ENCODE results near the gene TMEM204.

Gene TMEM204

DNA sequence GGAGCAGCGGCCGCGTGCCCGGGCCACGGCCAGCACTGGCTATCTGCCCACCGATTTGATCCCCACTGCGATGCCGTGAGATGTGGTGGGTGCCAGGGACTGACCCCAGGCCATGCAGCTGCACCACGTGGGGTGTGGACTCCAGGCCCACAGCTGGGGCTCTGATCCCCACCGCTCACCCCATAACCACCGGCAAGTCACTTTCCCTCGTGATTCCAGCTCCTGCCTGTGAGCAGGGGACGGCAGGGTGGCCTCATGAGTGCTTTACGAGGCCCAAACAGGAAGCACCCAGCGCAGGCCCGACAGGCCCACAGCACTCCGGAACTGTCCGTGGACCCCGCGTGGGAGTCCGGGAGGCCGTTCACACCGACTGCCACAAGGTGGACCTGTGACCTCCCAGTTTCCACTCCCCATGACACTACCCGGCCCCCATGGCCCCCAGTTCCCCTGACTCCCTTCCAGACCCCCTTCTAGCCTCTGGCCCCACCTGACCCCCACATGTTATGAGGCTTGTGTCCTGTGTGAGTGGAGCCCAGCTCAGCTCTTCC lies 45.3 kb upstream of the TMEM204 start:
- TF ChIP-seq TAF1 (IDR thresholded peaks at IDR 0.05; ENCODE audit: low read depth) (no peak), CEBPB (IDR thresholded peaks at IDR 0.05) (no peak), TCF12 (IDR thresholded peaks at IDR 0.05; ENCODE audit: low read depth) (no peak), CREB1 (IDR thresholded peaks at IDR 0.05; ENCODE audit: low read depth) (no peak), EP300 (IDR thresholded peaks at IDR 0.05; ENCODE audit: borderline replicate concordance) (no peak), YY1 (IDR thresholded peaks at IDR 0.05; ENCODE audit: low read depth) (no peak), NFIC (IDR thresholded peaks at IDR 0.05) (no peak), FOXM1 (IDR thresholded peaks at IDR 0.05; ENCODE audit: borderline replicate concordance, low read depth) (no peak), EGR1 (IDR thresholded peaks at IDR 0.05) (no peak)

DNA sequence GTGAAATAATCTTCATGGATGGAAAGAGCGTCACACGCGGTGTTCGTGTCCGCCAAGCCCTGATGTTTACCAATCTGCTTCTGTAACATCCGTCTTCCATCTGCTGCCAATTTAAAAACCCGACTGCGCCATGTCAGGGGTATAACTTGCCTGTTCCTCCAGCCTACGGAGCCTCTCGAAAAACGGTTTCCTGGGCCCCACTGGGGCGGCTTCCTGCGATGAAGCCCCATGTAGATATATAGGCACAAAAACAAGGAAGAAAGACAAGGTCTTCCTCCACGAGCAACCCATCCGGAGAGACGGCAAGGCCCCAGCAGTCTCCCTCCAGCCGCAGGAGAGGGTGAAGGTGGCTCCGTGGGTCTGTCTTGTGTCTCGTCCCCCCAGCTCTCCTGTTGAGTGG lies 44.8 kb upstream of the TMEM204 start, which contains the start of gene PTX4:
TSS of gene PTX4 (minus strand) at position 326 of the 400 bp plus-strand sequence. CDS start at position 291, 35 bp downstream.
- no peak for TF ChIP-seq NFIC (IDR thresholded peaks at IDR 0.05)
- no peak for TF ChIP-seq FOXM1 (IDR thresholded peaks at IDR 0.05; ENCODE audit: borderline replicate concordance, low read depth)
- no peak for TF ChIP-seq EGR1 (IDR thresholded peaks at IDR 0.05)
- no peak for TF ChIP-seq TAF1 (IDR thresholded peaks at IDR 0.05; ENCODE audit: low read depth)
- no peak for TF ChIP-seq TCF12 (IDR thresholded peaks at IDR 0.05; ENCODE audit: low read depth)
- no peak for TF ChIP-seq YY1 (IDR thresholded peaks at IDR 0.05; ENCODE audit: low read depth)
- TF ChIP-seq ZBTB7A (IDR thresholded peaks at IDR 0.05; ENCODE audit: low read depth), result no peak
- no peak for TF ChIP-seq CREB1 (IDR thresholded peaks at IDR 0.05; ENCODE audit: low read depth)

DNA sequence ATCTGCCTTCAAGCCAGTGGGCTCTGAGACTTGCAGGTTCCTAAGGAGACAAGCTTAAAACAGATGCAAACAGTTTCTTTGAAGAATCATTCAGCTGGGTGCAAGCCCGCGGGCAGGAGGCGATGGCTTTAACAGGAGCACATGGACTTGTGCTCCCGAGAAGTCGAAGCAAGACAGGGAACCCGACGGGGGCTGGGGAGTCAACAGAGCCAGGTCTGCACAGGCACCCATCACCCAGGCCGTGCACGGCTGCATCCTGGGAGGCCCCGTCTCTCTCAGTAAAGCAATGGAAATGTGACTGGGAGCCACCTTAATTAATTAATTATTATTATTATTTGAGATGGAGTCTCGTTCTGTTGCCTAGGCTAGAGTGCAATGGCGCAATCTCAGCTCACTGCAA lies 44.4 kb upstream of the TMEM204 start:
- TF ChIP-seq, protein P1, sequence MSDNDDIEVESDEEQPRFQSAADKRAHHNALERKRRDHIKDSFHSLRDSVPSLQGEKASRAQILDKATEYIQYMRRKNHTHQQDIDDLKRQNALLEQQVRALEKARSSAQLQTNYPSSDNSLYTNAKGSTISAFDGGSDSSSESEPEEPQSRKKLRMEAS (IDR thresholded peaks at IDR 0.05), result no peak
- no peak for TF ChIP-seq EGR1 (IDR thresholded peaks at IDR 0.05)
- TF ChIP-seq FOXM1 (IDR thresholded peaks at IDR 0.05; ENCODE audit: borderline replicate concordance, low read depth), result no peak
- no peak for TF ChIP-seq TAF1 (IDR thresholded peaks at IDR 0.05; ENCODE audit: low read depth)
- no peak for TF ChIP-seq NFIC (IDR thresholded peaks at IDR 0.05)
- TF ChIP-seq ZBTB7A (IDR thresholded peaks at IDR 0.05; ENCODE audit: low read depth), result no peak
- TF ChIP-seq TCF12 (IDR thresholded peaks at IDR 0.05; ENCODE audit: low read depth), result no peak
- TF ChIP-seq CEBPB (IDR thresholded peaks at IDR 0.05), result no peak
- TF ChIP-seq, protein P2, sequence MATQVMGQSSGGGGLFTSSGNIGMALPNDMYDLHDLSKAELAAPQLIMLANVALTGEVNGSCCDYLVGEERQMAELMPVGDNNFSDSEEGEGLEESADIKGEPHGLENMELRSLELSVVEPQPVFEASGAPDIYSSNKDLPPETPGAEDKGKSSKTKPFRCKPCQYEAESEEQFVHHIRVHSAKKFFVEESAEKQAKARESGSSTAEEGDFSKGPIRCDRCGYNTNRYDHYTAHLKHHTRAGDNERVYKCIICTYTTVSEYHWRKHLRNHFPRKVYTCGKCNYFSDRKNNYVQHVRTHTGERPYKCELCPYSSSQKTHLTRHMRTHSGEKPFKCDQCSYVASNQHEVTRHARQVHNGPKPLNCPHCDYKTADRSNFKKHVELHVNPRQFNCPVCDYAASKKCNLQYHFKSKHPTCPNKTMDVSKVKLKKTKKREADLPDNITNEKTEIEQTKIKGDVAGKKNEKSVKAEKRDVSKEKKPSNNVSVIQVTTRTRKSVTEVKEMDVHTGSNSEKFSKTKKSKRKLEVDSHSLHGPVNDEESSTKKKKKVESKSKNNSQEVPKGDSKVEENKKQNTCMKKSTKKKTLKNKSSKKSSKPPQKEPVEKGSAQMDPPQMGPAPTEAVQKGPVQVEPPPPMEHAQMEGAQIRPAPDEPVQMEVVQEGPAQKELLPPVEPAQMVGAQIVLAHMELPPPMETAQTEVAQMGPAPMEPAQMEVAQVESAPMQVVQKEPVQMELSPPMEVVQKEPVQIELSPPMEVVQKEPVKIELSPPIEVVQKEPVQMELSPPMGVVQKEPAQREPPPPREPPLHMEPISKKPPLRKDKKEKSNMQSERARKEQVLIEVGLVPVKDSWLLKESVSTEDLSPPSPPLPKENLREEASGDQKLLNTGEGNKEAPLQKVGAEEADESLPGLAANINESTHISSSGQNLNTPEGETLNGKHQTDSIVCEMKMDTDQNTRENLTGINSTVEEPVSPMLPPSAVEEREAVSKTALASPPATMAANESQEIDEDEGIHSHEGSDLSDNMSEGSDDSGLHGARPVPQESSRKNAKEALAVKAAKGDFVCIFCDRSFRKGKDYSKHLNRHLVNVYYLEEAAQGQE (IDR thresholded peaks at IDR 0.05; ENCODE audit: low read depth), result no peak
- TF ChIP-seq TEAD4 (IDR thresholded peaks at IDR 0.05), result no peak
- no peak for TF ChIP-seq RAD21 (IDR thresholded peaks at IDR 0.05; ENCODE audit: low read depth)
- TF ChIP-seq EP300 (IDR thresholded peaks at IDR 0.05; ENCODE audit: borderline replicate concordance), result no peak
- no peak for TF ChIP-seq YY1 (IDR thresholded peaks at IDR 0.05; ENCODE audit: low read depth)
- TF ChIP-seq, protein P3, sequence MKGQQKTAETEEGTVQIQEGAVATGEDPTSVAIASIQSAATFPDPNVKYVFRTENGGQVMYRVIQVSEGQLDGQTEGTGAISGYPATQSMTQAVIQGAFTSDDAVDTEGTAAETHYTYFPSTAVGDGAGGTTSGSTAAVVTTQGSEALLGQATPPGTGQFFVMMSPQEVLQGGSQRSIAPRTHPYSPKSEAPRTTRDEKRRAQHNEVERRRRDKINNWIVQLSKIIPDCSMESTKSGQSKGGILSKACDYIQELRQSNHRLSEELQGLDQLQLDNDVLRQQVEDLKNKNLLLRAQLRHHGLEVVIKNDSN (IDR thresholded peaks at IDR 0.05), result no peak
- TF ChIP-seq CREB1 (IDR thresholded peaks at IDR 0.05; ENCODE audit: low read depth), result no peak

DNA sequence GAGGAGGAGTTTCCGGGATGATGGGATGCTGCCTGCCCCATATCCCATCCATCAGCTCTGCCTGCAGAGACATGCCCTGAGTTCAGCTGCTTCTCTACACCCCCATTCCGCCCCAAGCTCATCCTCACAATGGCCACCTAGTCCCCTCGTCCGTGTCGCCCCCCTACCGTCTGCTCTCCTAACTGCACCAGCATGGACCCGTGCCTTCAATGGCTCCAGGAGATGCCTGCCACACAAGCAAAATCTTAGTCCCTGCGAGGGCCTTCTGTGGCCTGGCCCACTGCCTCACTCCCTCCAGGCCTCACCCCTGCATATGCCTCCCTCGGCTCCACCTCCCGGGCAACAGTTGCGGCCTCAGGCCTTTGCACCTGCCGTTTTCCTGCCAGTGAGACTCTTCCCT lies 42.1 kb upstream of the TMEM204 start:
- TF ChIP-seq, protein P2 (IDR thresholded peaks at IDR 0.05; ENCODE audit: low read depth), result no peak
- no peak for TF ChIP-seq ZBTB7A (IDR thresholded peaks at IDR 0.05; ENCODE audit: low read depth)
- no peak for TF ChIP-seq TEAD4 (IDR thresholded peaks at IDR 0.05)
- no peak for TF ChIP-seq CREB1 (IDR thresholded peaks at IDR 0.05; ENCODE audit: low read depth)
- TF ChIP-seq TCF12 (IDR thresholded peaks at IDR 0.05; ENCODE audit: low read depth), result no peak
- TF ChIP-seq, protein P3 (IDR thresholded peaks at IDR 0.05), result no peak
- no peak for TF ChIP-seq EP300 (IDR thresholded peaks at IDR 0.05; ENCODE audit: borderline replicate concordance)
- no peak for TF ChIP-seq RAD21 (IDR thresholded peaks at IDR 0.05; ENCODE audit: low read depth)

DNA sequence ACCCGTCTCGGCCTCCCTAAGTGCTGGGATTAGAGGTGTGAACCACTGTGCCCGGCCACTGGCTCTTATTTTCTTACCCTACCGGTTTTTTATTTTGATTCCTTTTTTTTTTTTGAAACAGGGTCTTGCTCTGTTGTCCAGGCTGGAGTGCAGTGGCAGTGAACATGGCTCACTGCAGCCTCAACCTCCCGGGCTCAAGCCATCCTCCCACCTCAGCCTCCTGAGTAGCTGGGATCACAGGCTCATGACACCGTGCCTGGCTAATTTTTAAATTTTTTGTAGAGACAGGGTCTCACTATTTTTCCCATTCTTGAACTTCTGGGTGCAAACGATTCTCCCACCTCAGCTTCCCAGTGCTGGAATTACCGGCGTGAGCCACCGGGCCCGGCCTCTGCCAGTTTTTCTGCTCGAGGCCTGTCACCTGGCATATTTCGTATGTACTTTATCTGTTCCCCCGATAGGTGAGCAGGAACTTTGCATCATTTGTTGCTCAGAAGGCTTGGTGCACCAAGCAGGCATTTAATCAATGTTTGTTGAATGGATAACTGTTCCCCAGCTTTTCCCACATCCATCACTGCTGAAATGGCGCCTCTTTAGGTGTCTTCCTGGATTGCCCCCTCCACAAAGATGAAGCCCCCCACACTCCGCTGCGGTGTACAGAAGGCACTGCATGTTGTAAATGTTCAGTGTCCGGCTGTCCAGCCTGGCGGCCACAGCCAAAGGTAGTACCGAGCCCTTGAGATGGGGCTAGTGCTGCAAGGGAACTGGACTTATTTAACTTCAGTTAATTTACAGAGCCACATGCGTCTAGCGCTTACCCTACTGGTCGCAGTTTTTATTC lies 41.2 kb upstream of the TMEM204 start:
- no peak for TF ChIP-seq TEAD4 (IDR thresholded peaks at IDR 0.05)
- TF ChIP-seq TCF12 (IDR thresholded peaks at IDR 0.05; ENCODE audit: low read depth), result no peak
- TF ChIP-seq YY1 (IDR thresholded peaks at IDR 0.05; ENCODE audit: low read depth), result no peak
- TF ChIP-seq RAD21 (IDR thresholded peaks at IDR 0.05; ENCODE audit: low read depth), result no peak
- TF ChIP-seq CREB1 (IDR thresholded peaks at IDR 0.05; ENCODE audit: low read depth), result no peak
- no peak for TF ChIP-seq CEBPB (IDR thresholded peaks at IDR 0.05)
- TF ChIP-seq, protein P1 (IDR thresholded peaks at IDR 0.05), result no peak
- no peak for TF ChIP-seq EGR1 (IDR thresholded peaks at IDR 0.05)
- TF ChIP-seq, protein P3 (IDR thresholded peaks at IDR 0.05), result no peak
- TF ChIP-seq NFIC (IDR thresholded peaks at IDR 0.05), result no peak
- TF ChIP-seq TAF1 (IDR thresholded peaks at IDR 0.05; ENCODE audit: low read depth), result no peak
- no peak for TF ChIP-seq FOXM1 (IDR thresholded peaks at IDR 0.05; ENCODE audit: borderline replicate concordance, low read depth)
- no peak for TF ChIP-seq ZBTB7A (IDR thresholded peaks at IDR 0.05; ENCODE audit: low read depth)
- TF ChIP-seq, protein P2 (IDR thresholded peaks at IDR 0.05; ENCODE audit: low read depth), result no peak
- TF ChIP-seq EP300 (IDR thresholded peaks at IDR 0.05; ENCODE audit: borderline replicate concordance), result no peak

Data from Ishikawa (cell line).